Mammary epithelial cell (primary cell): ENCODE results near the gene RPSA.

Experiments
- CTCF ChIP-seq, 2 donors: IDR thresholded peaks in 1 of 2; conservative IDR thresholded peaks in 1 of 2; 2 replicates each; pipeline ENCODE4 v1.5.1; 2011 to 2012; ENCODE audit warnings: inconsistent platforms in 2 of 2, low read length in 2 of 2, mild to moderate bottlenecking in 2 of 2, control low read depth in 1 of 2, low read depth in 1 of 2; ENCODE audit not compliant: insufficient read depth in 1 of 2; ENCODE audit errors: extremely low read depth in 1 of 2
- EZH2 ChIP-seq: IDR thresholded peaks from 2 replicates; pipeline ENCODE4 v1.6.1; 2012; ENCODE audit warnings: low read length, inconsistent platforms, borderline replicate concordance

- TF ChIP-seq EZH2 (no peak), CTCF (conservative IDR thresholded peaks at IDR 0.05 in 1 of 2, IDR thresholded peaks at IDR 0.05 in 1 of 2; ENCODE audit: extremely low read depth in 1 of 2, insufficient read depth in 1 of 2, low read depth in 1 of 2, low read length in 2 of 2) (no peak)
Observed at GRCh38 chr3:39378957-39379777, 27.4 kb upstream of the RPSA start.
